NOMO-1 (cell line): Measurements from ENCODE around the gene ACOT11.

ENCODE experiments used
- DNase-seq, 2 experiments: peaks; one replicate each; lab custom pipeline; 2025; ENCODE audit not compliant: unreplicated experiment in 2 of 2; lab: John Stamatoyannopoulos, UW

ACOT11 gene

GRCh38 chr1:54559771-54560231 lies 11.8 kb downstream of the ACOT11 start:
- DNase-seq = no peak

GRCh38 chr1:54564312-54565112 lies 16.5 kb downstream of the ACOT11 start:
- no peak for DNase-seq

- DNase-seq = no peak
Measured at GRCh38 chr1:54565113-54565501, 17.1 kb downstream of the ACOT11 start.

GRCh38 chr1:54566438-54567141 lies 18.6 kb downstream of the ACOT11 start:
- DNase-seq = no peak

- DNase-seq = peak; percentile 10 to 49
Measured at GRCh38 chr1:54567961-54568360, 19.9 kb downstream of the ACOT11 start.

GRCh38 chr1:54569339-54569738 lies 21.3 kb downstream of the ACOT11 start:
- DNase-seq = no peak

- DNase-seq = no peak
Measured at GRCh38 chr1:54570161-54570560, 22.1 kb downstream of the ACOT11 start.

- DNase-seq = no peak
Measured at GRCh38 chr1:54571326-54571725, 23.3 kb downstream of the ACOT11 start.

- peak; percentile 10 to 35 for DNase-seq
Measured at GRCh38 chr1:54571803-54572541, 23.9 kb downstream of the ACOT11 start.

- no peak for DNase-seq
Measured at GRCh38 chr1:54572542-54572850, 24.5 kb downstream of the ACOT11 start.

- no peak for DNase-seq
Measured at GRCh38 chr1:54574158-54574778, 26.2 kb downstream of the ACOT11 start.

GRCh38 chr1:54575161-54575560 lies 27.1 kb downstream of the ACOT11 start:
- no peak for DNase-seq

- DNase-seq = no peak
Measured at GRCh38 chr1:54575605-54576290, 27.7 kb downstream of the ACOT11 start.

GRCh38 chr1:54577612-54578011 lies 29.6 kb downstream of the ACOT11 start:
- DNase-seq = no peak

GRCh38 chr1:54579337-54579781 lies 31.3 kb downstream of the ACOT11 start:
- no peak for DNase-seq

GRCh38 chr1:54580856-54581550 lies 33.0 kb downstream of the ACOT11 start:
- no peak for DNase-seq

- DNase-seq = no peak
Measured at GRCh38 chr1:54581621-54582035, 33.6 kb downstream of the ACOT11 start.

- no peak for DNase-seq
Measured at GRCh38 chr1:54582566-54583306, 34.7 kb downstream of the ACOT11 start.

- DNase-seq = no peak
Measured at GRCh38 chr1:54583307-54583686, 35.3 kb downstream of the ACOT11 start.
